ENCODE measurements around the gene DOCK9.
A peak's percentile ranks its signal among the peaks of the same experiment; 100 is the strongest.

The DOCK9 gene

DNA sequence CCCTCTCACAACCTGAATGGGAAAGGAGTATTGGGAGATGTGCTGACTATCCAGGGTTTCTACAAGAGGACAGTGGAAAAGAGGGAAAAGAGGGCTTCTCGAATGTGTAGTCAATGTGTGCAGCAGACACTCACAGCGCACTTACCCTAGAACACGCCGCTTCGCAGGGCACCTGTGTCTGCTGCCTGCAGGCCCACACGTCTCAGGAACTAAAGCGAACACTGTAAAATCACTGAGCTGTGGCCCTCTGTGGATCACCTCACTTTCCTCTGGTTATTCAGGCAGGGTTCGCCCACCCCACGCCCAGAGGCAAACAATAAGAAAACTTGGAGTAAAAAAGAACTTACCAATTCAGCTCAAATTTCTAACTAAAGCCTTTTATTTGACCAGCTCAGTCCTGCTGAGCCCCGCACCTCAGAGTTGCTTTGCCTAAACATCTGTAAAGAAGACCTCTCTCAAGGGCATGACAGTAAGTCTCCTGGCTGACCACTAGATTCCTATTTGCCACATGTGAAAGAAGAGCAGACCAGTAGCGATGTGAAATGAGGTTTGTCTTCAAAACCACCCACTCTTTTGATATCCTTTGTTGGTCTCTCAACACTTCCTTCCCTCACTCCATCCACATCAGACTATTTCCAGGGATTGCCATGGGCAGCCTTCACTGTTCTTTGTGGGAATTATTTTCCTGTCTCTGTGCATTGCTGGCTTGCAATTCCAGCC, 19.3 kb upstream of the DOCK9 start:
- no peak for DNase-seq

DNA sequence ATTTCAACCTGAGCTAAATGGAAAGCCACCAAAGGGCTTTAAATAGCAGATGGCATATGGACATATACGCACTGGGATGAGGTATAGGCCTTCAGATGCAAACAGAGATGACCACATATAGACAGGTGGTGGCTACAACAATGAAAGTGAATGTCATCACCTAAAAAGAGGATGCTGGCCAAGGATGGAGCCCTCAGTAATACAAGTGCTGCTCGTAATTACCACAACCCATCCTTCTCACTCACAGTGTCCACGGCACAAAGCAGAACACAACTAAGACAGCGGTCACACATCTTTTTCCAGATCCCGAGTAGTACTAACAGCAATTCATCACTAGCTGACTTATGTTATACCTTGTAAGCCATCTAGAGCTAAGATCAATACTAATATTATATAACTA, 18.2 kb upstream of the DOCK9 start:
- DNase-seq, result peak; percentile 30

DNA sequence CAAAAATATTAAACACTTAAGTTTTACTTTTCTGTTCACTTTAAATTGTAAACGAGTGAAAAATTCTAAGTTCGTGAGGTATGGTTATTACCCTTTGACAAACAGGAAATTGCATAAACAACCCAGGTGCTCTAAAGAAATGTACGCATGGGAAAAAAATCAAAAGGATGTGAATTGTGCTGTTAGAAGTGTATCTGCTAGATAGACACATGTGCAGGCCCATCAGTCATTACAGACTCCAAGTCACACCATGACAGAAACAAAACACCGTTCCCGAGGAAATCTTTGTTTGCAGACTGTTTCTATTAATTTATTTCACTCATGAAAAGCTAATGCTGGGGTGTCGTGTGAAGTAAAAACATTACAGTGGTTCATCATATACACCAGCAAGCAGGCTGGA, 17.0 kb upstream of the DOCK9 start:
- no peak for DNase-seq

DNA sequence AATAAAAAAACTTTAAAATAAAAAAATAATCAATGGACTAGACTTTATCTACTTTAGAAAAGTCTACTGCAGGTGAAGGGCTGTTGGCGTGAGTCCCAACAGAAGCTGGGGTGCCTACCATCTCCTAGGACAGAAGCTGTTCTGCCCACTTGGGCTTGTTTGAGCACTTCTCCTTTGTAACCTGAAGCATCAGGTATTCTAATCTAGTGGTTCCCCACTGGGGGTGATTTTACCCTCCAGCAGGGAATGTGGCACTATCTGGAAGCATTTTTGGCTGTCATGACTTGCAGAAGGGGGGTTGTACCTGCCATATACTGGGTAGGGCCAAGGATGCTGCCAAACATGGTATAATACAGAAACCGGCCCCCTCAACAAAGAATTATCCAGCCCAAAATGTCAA, 16.2 kb upstream of the DOCK9 start:
- no peak for DNase-seq

GRCh38 chr13:98992355-98992754, 14.5 kb upstream of the DOCK9 start:
- DNase-seq, result no peak

DNA sequence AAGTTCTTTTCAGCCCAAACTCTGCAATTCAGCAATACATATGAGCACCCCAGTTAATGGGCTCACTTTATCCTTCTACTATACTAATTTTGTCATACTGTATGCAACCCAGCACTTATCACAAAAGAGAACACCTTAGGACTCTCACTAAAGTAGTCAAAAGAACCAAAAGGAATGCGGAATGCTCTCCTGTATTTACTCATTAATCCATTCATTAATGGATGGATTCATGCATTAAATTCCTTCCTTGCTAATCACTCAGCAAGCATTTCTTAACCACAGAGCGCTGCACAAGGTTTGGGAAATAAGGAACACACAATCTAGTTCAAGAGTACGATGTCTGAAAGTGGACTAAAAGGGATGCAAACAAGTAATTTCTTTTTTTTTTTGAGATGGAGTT, 12.8 kb upstream of the DOCK9 start:
- no peak for DNase-seq

DNA sequence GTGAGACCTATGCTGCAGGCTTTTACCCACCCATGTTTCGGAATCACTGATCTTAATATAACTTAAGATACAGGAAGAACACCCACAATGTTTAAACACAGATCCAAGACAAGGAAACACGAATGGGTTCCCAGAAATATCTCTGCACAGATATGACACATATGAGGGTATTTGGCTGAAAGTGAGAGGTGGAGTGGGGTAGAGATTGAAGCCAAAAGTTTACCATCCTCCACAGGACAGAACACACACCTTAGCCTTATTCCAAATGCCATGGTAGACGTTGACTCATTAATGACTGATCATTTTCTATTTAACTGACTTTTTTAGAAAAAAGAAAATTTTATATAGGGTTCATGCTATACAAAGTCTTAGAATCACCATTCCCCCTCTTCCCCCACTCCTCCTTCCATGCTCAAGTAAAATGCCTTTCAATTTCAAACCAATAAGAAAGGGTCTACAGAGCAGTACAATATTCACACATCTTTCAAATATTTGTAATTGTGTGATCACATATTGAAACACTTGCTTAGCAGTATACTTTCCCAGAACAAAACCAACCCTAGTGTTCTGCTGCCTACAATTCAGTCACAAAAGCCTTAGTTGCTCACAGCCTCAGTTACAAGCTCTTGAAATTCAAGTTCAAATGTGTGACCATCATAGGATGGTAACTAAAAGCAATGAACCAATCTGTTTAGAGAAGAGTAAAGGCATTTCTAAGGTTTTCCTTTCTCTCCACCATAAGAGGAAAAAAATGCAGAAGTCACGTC, 11.8 kb upstream of the DOCK9 start:
- no peak for DNase-seq

DNA sequence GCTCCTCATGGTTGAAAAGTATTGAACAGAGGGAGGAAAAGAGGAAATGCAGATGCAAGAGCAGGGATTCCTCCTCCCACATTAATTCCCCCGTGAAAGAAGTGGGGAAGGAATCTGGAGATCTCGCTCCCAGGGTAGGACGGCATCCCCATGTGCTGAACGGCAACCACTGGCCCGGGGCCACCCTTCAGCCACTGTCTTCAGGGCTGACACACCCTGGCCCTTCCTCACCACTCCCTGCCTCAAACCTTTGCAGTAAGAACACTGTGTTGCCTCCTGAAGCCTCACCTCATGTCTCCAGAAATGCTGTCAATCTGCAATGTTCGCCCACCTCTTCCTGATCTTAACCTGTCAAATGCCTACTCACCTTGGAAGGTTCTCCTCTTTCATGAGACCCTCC, 10.9 kb upstream of the DOCK9 start:
- DNase-seq, result no peak

GRCh38 chr13:98988277-98988676, 10.4 kb upstream of the DOCK9 start:
- DNase-seq, result no peak

DNA sequence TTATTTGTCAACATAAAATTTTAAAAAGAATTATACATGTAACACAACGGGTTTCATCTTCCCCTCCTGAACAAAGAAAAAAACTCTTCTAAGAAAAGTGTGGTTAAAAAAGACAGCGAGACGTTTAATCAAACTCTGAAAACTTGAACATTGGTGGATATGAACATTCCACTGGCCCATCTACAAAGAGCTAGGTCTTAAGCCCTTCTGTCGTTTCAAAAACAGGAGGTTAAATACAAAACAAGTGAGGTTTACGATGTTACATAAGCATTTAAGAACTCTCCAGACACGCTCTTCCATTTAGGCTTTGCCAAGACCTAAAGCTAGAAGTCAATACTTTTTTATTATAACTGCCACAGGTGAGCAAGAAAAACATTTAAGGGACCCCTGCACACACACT, 9.4 kb upstream of the DOCK9 start:
- no peak for DNase-seq

GRCh38 chr13:98986226-98986846, 8.5 kb upstream of the DOCK9 start:
- DNase-seq, result no peak

- DNase-seq, result no peak
Observed at GRCh38 chr13:98985591-98985990, 7.7 kb upstream of the DOCK9 start.

GRCh38 chr13:98984983-98985382, 7.1 kb upstream of the DOCK9 start:
- DNase-seq, result no peak

DNA sequence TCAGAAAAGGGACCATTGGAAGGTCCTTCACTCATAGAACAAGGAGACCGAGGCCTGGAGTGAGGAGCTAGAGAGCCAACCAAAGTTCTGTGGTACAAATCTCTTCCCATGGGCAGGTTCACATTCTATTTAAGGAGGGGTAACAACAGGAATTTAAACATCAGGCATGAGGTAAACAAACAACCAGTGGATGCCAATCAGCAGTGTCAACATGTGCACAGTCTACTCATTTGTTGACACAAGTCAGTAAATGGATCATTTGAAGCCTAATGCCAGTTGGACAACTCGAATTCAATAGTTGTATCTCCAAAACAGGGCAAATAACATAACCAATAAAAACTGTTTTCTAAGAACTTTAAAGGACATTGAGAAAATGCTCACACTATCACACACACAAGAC, 6.3 kb upstream of the DOCK9 start:
- no peak for DNase-seq

DNA sequence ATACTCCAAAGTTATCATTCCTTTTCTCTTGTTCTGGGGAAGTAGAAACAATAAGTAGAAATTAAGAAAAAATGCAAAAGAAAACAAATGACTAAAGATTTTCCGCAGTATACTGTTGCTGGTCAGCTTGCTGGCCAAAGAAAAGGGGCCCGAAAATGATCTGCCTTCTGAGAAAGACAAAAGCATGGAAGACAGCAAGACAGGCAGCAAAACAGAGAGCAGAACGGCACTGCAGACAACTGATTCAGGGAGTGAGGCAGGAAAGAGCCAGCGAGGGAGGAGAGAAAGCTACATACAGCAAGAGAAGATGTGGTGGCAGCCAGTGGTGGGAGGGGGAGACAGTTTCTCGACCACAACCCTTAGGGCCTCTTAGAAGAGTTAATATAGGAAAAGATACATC, 5.3 kb upstream of the DOCK9 start:
- DNase-seq, result no peak

DNA sequence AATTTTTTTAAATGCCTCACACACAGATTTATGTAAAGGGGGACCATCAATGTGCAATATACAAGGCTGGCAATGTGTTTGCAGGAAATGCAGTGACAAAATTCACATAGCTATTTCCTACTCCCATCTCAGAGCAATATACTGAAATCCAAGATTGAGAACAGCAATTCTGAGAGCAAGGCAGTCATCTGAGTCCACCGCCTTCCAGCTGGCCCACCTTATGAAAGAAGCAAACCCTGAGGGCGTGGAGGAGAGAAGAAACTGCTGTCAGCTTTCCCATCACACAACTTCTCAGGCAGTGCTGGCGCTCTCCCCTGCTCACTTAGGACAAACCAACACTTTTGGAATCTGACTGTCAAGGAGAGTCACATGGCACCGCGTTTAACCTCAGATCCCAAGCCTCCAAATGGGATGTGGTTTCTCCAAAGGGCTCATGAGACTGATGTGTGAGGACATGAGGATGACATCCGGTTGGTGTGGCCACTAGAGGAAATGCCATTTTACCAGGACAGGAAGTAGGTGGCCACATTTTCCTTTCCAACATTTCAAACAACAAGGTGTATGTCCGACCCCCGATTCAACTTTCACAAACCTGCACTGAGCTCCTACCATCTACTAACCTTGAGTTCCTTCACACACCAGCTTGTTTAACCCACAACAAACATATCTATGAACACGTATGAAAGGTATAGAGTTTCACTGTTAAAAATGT, 3.7 kb upstream of the DOCK9 start:
- DNase-seq, result no peak

- DNase-seq, result peak; percentile 33
Observed at GRCh38 chr13:98979012-98979660, 1.3 kb upstream of the DOCK9 start.

DNA sequence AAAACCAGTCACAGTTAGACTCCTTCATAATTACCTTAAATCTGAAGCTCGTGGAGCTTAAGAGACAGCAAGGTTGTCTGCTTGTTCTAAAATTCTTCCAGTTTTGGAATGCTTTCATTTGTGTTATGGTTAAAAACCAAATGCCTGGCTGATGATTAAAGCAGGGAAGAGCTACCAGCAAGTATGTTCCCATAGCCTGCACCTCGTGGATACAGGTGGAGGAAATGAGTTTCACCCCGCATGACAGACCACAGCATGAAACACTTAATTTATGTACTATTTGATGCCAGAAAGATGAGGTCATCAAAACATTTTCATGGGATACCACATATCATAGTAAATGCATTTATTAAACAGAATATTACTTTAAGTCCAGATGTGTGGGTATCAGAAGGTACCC, 416 bp upstream of the DOCK9 start:
- peak; percentile 52 for DNase-seq

DNA sequence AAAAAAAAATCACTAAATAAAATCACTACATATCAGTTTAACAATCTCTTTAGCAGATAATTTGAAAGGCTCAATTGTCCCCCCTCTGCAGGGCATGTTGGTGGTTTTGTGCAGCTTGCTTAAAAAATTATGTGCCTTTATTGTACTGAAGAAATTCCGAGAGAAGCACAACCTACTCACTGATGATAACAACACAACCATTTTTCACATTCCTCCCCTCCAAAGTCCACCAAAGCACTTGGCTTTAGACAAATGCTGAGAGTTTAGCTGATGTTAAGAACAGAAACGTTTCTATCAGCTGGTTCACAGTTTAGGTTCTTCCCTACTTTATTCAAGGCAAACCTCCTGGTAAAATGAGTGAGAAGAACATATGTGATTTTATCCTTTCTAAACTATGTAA, 923 bp downstream of the DOCK9 start:
- no peak for DNase-seq

GRCh38 chr13:98976338-98976737, 1.5 kb downstream of the DOCK9 start:
- DNase-seq, result no peak

GRCh38 chr13:98975822-98976261, 2.0 kb downstream of the DOCK9 start:
- peak; percentile 36 for DNase-seq

DNA sequence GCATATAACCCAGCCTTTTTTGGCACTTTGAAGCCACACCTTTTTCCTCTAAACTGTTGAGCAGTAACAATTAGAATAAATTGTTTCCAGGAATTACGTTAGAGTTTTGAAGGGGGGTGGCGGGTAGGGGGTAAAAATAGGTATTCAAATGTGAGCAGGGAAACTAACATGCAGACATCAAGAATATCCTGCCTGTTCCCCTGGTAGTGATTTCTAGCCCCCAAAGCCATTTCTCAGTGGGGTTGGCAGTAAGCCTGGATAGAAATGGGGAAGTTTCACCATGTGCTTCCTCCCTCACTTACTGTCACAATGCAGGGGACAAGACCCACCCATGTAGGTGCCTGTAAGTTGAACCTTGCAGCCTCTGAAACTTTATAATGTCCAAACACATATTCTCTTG, 3.8 kb downstream of the DOCK9 start:
- no peak for DNase-seq

- no peak for DNase-seq
Observed at GRCh38 chr13:98972627-98973026, 5.2 kb downstream of the DOCK9 start.

All from NCI-H146 (cell line).